ENCODE results near the gene SLC39A2. TPM values are rescaled to one million over a fixed set of nuclear protein-coding genes. Genes with fewer than 3 reads are reported as not detected.

Gene SLC39A2
- polyA plus RNA-seq, 1 donor (not counting 4 experiments of a cell fraction or from before 2014, with no cell fraction given), result 0.94 TPM

- Histone ChIP-seq H3K9me3 (ENCODE audit: control insufficient read depth, low read depth, low read length) (no peaks in the 10 kb centered on the region), H3K9me1 (ENCODE audit: control insufficient read depth, extremely low read depth, insufficient read depth, low read length) (no peaks in the 10 kb centered on the region), H3K27ac (ENCODE audit: control insufficient read depth, insufficient read depth, low read length) (no peak overlapping the region), H3K4me3 (ENCODE audit: control insufficient read depth in 2 of 3, extremely low read depth in 1 of 3, insufficient read depth in 2 of 3, low read depth in 1 of 3, low read length in 3 of 3) (peak overlapping the region; percentile 47 to 62 (median 61)), H3K79me2 (ENCODE audit: control insufficient read depth, insufficient read depth, low read length) (no peaks in the 10 kb centered on the region), H4K20me1 (ENCODE audit: control insufficient read depth, extremely low read depth, insufficient read depth, low read length) (no peaks in the 10 kb centered on the region), H3K4me1 (ENCODE audit: control insufficient read depth, extremely low read depth, insufficient read depth, low read length) (peaks cover 6% of the 10 kb centered on the region), H2AFZ (ENCODE audit: control insufficient read depth, low read length) (peak overlapping the region; percentile 75), H3K4me2 (ENCODE audit: control insufficient read depth, extremely low read depth, insufficient read depth, low read depth, low read length) (peak overlapping the region; percentile 87), H3K27me3 (ENCODE audit: control insufficient read depth, extremely low read depth, insufficient read depth, low read length) (peaks cover 17% of the 10 kb centered on the region), H3K36me3 (ENCODE audit: control insufficient read depth in 2 of 2, extremely low read depth in 1 of 2, insufficient read depth in 2 of 2, low read length in 2 of 2) (no peaks in the 10 kb centered on the region), H3K9ac (ENCODE audit: control insufficient read depth, extremely low read depth, insufficient read depth, low read length) (no peak overlapping the region)
- TF ChIP-seq EZH2 (IDR thresholded peaks at IDR 0.05; ENCODE audit: low read length) (no peak), CTCF (optimal IDR thresholded peaks at IDR 0.05 in 1 of 3, IDR thresholded peaks at IDR 0.05 in 1 of 3, conservative IDR thresholded peaks at IDR 0.05 in 1 of 3; ENCODE audit: extremely low read depth in 1 of 3, insufficient read depth in 2 of 3, low read length in 3 of 3) (no peak)
- dilution Hi-C loops (cut with MboI; ENCODE audit: extremely low pct_ligation_motif_present, low sequenced_read_pairs), result no loop called here
- FAIRE-seq (no peak), DNase-seq (ENCODE audit: low read depth, low spot score) (no peak)
Measured at GRCh38 chr14:21023817-21024584, 24.9 kb downstream of the SLC39A2 start.

- Histone ChIP-seq H3K9me3 (ENCODE audit: control insufficient read depth, low read depth, low read length) (no peaks in the 10 kb centered on the region), H3K27me3 (ENCODE audit: control insufficient read depth, extremely low read depth, insufficient read depth, low read length) (peaks cover 17% of the 10 kb centered on the region), H2AFZ (ENCODE audit: control insufficient read depth, low read length) (peak within 1 kb of the TSS; percentile 75), H3K4me3 (ENCODE audit: control insufficient read depth in 2 of 3, extremely low read depth in 1 of 3, insufficient read depth in 2 of 3, low read depth in 1 of 3, low read length in 3 of 3) (peak within 1 kb of the TSS; percentile 47 to 62 (median 61)), H3K36me3 (ENCODE audit: control insufficient read depth in 2 of 2, extremely low read depth in 1 of 2, insufficient read depth in 2 of 2, low read length in 2 of 2) (no peaks in the 10 kb centered on the region), H3K9ac (ENCODE audit: control insufficient read depth, extremely low read depth, insufficient read depth, low read length) (peak within 1 kb of the TSS; percentile 47), H3K4me2 (ENCODE audit: control insufficient read depth, extremely low read depth, insufficient read depth, low read depth, low read length) (peak within 1 kb of the TSS; percentile 87), H3K9me1 (ENCODE audit: control insufficient read depth, extremely low read depth, insufficient read depth, low read length) (no peaks in the 10 kb centered on the region), H4K20me1 (ENCODE audit: control insufficient read depth, extremely low read depth, insufficient read depth, low read length) (no peaks in the 10 kb centered on the region), H3K4me1 (ENCODE audit: control insufficient read depth, extremely low read depth, insufficient read depth, low read length) (peaks cover 6% of the 10 kb centered on the region), H3K27ac (ENCODE audit: control insufficient read depth, insufficient read depth, low read length) (no peak within 1 kb of the TSS), H3K79me2 (ENCODE audit: control insufficient read depth, insufficient read depth, low read length) (no peaks in the 10 kb centered on the region)
- dilution Hi-C loops (cut with MboI; ENCODE audit: extremely low pct_ligation_motif_present, low sequenced_read_pairs), result no loop called here
- no peak for TF ChIP-seq EZH2 (IDR thresholded peaks at IDR 0.05; ENCODE audit: low read length)
- FAIRE-seq, result no peak
- no peak for DNase-seq (ENCODE audit: low read depth, low spot score)
Measured at GRCh38 chr14:21024585-21025370, 25.7 kb downstream of the SLC39A2 start, which contains the start of gene NDRG2. NDRG2 (minus strand) TSS chr14:21025061; CDS start chr14:21023315, 1,746 bp downstream.

Data from keratinocyte (primary cell).